ENCODE results near the gene HS2ST1. TPM values are rescaled to one million over a fixed set of nuclear protein-coding genes. Genes with fewer than 3 reads are reported as not detected.

Gene HS2ST1
- total RNA-seq, 1 experiment from 2014 or later: 57.2 TPM

GRCh38 chr1:87120779-87121178 is 206.3 kb downstream of the HS2ST1 start:
- POLR2A ChIA-PET: no interaction called here
- no peak for TF ChIP-seq CTCF (IDR thresholded peaks at IDR 0.05; ENCODE audit: insufficient read depth in 1 of 2, low read depth in 1 of 2, low read length in 1 of 2, severe bottlenecking in 1 of 2, unreplicated experiment in 1 of 2)
- peak in 1 of 2 experiments; percentile 8 for DNase-seq
- no peaks in the 10 kb centered on the region for H3K27me3 Mint-ChIP-seq (ENCODE audit: insufficient read depth, unreplicated experiment)
- no peaks in the 10 kb centered on the region for H3K4me1 Mint-ChIP-seq (ENCODE audit: low read depth, unreplicated experiment)
- peaks cover 11% of the 10 kb centered on the region for H3K36me3 Mint-ChIP-seq (ENCODE audit: insufficient read depth, unreplicated experiment)
- Histone ChIP-seq H3K9me3 (no peaks in the 10 kb centered on the region), H3K27me3 (replicated peaks; ENCODE audit: control insufficient read depth, insufficient read depth, low read length) (no peaks in the 10 kb centered on the region), H3K4me1 (0 out of 2 replicates have a peak, but pooled peaks cover 2% of the 10 kb centered on the region), H3K4me3 (ENCODE audit: low read depth, low read length) (no peak overlapping the region), H3K36me3 (ENCODE audit: control insufficient read depth, insufficient read depth, low read length) (no peaks in the 10 kb centered on the region)
- no peaks in the 10 kb centered on the region for H3K9me3 Mint-ChIP-seq (ENCODE audit: unreplicated experiment)
- intact Hi-C loops (cut with micrococcal nuclease; ENCODE audit: unreplicated experiment): no loop called here
- no TSS peak for BruUV-seq (replicated peaks)
- CTCF ChIA-PET: no interaction called here
- H3K27ac Mint-ChIP-seq (ENCODE audit: unreplicated experiment): no peak overlapping the region
- no peak overlapping the region for H3K4me3 Mint-ChIP-seq (ENCODE audit: unreplicated experiment)

GRCh38 chr1:87121711-87122163 is 207.3 kb downstream of the HS2ST1 start:
- Histone ChIP-seq H3K4me1 (no peaks in the 10 kb centered on the region), H3K27me3 (replicated peaks; ENCODE audit: control insufficient read depth, insufficient read depth, low read length) (no peaks in the 10 kb centered on the region), H3K4me3 (ENCODE audit: low read depth, low read length) (no peak overlapping the region), H3K9me3 (no peaks in the 10 kb centered on the region), H3K36me3 (ENCODE audit: control insufficient read depth, insufficient read depth, low read length) (no peaks in the 10 kb centered on the region)
- CTCF ChIA-PET: no interaction called here
- no peak overlapping the region for H3K27ac Mint-ChIP-seq (ENCODE audit: unreplicated experiment)
- no TSS peak for BruUV-seq (replicated peaks)
- TF ChIP-seq CTCF (IDR thresholded peaks at IDR 0.05; ENCODE audit: insufficient read depth in 1 of 2, low read depth in 1 of 2, low read length in 1 of 2, severe bottlenecking in 1 of 2, unreplicated experiment in 1 of 2): no peak
- no peak for DNase-seq
- H3K4me1 Mint-ChIP-seq (ENCODE audit: low read depth, unreplicated experiment): no peaks in the 10 kb centered on the region
- H3K4me3 Mint-ChIP-seq (ENCODE audit: unreplicated experiment): no peak overlapping the region
- H3K9me3 Mint-ChIP-seq (ENCODE audit: unreplicated experiment): no peaks in the 10 kb centered on the region
- intact Hi-C loops (cut with micrococcal nuclease; ENCODE audit: unreplicated experiment): no loop called here
- peaks cover 11% of the 10 kb centered on the region for H3K36me3 Mint-ChIP-seq (ENCODE audit: insufficient read depth, unreplicated experiment)
- H3K27me3 Mint-ChIP-seq (ENCODE audit: insufficient read depth, unreplicated experiment): no peaks in the 10 kb centered on the region
- POLR2A ChIA-PET: no interaction called here

- H3K36me3 ChIP-seq (ENCODE audit: control insufficient read depth, insufficient read depth, low read length): no peaks in the 10 kb centered on the region
- no peak for DNase-seq
- POLR2A ChIA-PET: no interaction called here
- Mint-ChIP-seq H3K27me3 (ENCODE audit: insufficient read depth, unreplicated experiment) (no peaks in the 10 kb centered on the region), H3K4me3 (ENCODE audit: unreplicated experiment) (no peak overlapping the region), H3K4me1 (ENCODE audit: low read depth, unreplicated experiment) (no peaks in the 10 kb centered on the region), H3K9me3 (ENCODE audit: unreplicated experiment) (no peaks in the 10 kb centered on the region), H3K27ac (ENCODE audit: unreplicated experiment) (no peak overlapping the region), H3K36me3 (ENCODE audit: insufficient read depth, unreplicated experiment) (peaks cover 11% of the 10 kb centered on the region)
- no peaks in the 10 kb centered on the region for H3K9me3 ChIP-seq
- H3K4me1 ChIP-seq: no peaks in the 10 kb centered on the region
- TF ChIP-seq CTCF (IDR thresholded peaks at IDR 0.05; ENCODE audit: insufficient read depth in 1 of 2, low read depth in 1 of 2, low read length in 1 of 2, severe bottlenecking in 1 of 2, unreplicated experiment in 1 of 2): no peak
- H3K27me3 ChIP-seq (replicated peaks; ENCODE audit: control insufficient read depth, insufficient read depth, low read length): no peaks in the 10 kb centered on the region
- CTCF ChIA-PET: no interaction called here
- no peak overlapping the region for H3K4me3 ChIP-seq (ENCODE audit: low read depth, low read length)
- intact Hi-C loops (cut with micrococcal nuclease; ENCODE audit: unreplicated experiment): no loop called here
- BruUV-seq (replicated peaks): no TSS peak
Measured at GRCh38 chr1:87122243-87122642, 207.8 kb downstream of the HS2ST1 start.

Measured in Caco-2 (cell line).